Measurements from ENCODE around the gene LDLRAD3. TPM values are rescaled to one million over a fixed set of nuclear protein-coding genes. Genes with fewer than 3 reads are reported as not detected.

The LDLRAD3 gene
- total RNA-seq, 1 donor from 2014 or later = 35.6 TPM

DNA sequence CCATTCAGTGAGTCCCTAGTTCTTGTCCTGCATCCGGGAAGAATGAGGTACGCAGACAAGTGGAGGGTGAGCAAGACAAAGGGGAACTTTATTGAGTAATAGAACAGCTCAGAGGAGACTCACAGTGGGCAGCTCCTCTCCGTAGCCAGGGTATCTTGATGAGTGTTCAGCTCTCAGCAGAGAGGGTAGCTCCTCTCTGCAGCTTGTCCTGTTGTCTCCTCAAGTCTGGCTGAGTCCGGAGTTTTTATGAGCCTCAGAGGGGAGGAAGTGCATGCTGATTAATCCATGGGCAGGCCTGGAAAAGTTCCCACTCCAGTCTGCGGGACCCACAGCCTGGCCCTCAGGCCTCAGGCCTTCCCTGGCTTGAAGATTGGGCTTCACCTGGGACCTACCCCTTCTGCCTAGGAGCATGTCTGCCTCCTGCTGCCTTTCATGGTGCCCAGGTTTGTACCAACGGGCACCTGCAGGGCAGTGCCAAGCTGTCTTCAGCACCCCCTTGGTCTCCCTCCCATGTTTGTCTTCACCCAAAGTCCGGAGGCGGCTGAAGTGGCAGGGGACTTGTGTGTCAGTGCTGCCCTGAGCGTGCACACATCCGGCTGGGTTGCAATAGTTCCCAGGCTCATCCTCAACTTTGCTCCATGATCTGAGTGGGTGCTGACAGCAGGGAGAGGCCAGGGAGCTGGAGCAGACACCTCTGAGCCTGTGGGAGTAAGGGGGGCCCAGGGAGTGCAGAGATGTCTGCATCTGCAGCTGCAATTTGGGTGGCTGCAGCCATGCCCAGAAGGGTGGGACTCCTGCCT is 134.2 kb downstream of the LDLRAD3 start:
- no peak overlapping the region for H3K9ac ChIP-seq
- Mint-ChIP-seq H3K27ac (peak overlapping the region; percentile 97), H3K9me3 (peaks cover 20% of the 10 kb centered on the region), H3K4me3 (no peak overlapping the region), H3K27me3 (ENCODE audit: insufficient read depth, low read depth) (no peaks in the 10 kb centered on the region), H3K4me1 (peaks cover 21% of the 10 kb centered on the region), H3K36me3 (peaks cover 26% of the 10 kb centered on the region)
- H3K36me3 ChIP-seq = no peaks in the 10 kb centered on the region
- peaks cover 17% of the 10 kb centered on the region for H3K4me1 ChIP-seq
- H3K27me3 ChIP-seq = no peaks in the 10 kb centered on the region
- peaks cover 21% of the 10 kb centered on the region for H3F3A ChIP-seq (ENCODE audit: low read depth)
- H2AFZ ChIP-seq (replicated peaks) = no peak overlapping the region
- H4K20me1 ChIP-seq (ENCODE audit: low read depth) = no peaks in the 10 kb centered on the region
- H3K27ac ChIP-seq = peak overlapping the region; percentile 74
- peaks cover 9% of the 10 kb centered on the region for H3K9me3 ChIP-seq (ENCODE audit: low read depth)
- no peak for DNase-seq (ENCODE audit: low spot score)
- no peak overlapping the region for H3K4me3 ChIP-seq
- H3K79me2 ChIP-seq (ENCODE audit: low read depth) = peaks cover 58% of the 10 kb centered on the region
- H3K4me2 ChIP-seq = no peak overlapping the region
- no peak for TF ChIP-seq EZH2phosphoT487 (IDR thresholded peaks at IDR 0.05)
- TF ChIP-seq EZH2 (IDR thresholded peaks at IDR 0.05) = no peak
- TF ChIP-seq, protein P1, sequence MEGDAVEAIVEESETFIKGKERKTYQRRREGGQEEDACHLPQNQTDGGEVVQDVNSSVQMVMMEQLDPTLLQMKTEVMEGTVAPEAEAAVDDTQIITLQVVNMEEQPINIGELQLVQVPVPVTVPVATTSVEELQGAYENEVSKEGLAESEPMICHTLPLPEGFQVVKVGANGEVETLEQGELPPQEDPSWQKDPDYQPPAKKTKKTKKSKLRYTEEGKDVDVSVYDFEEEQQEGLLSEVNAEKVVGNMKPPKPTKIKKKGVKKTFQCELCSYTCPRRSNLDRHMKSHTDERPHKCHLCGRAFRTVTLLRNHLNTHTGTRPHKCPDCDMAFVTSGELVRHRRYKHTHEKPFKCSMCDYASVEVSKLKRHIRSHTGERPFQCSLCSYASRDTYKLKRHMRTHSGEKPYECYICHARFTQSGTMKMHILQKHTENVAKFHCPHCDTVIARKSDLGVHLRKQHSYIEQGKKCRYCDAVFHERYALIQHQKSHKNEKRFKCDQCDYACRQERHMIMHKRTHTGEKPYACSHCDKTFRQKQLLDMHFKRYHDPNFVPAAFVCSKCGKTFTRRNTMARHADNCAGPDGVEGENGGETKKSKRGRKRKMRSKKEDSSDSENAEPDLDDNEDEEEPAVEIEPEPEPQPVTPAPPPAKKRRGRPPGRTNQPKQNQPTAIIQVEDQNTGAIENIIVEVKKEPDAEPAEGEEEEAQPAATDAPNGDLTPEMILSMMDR (IDR thresholded peaks at IDR 0.05) = no peak

DNA sequence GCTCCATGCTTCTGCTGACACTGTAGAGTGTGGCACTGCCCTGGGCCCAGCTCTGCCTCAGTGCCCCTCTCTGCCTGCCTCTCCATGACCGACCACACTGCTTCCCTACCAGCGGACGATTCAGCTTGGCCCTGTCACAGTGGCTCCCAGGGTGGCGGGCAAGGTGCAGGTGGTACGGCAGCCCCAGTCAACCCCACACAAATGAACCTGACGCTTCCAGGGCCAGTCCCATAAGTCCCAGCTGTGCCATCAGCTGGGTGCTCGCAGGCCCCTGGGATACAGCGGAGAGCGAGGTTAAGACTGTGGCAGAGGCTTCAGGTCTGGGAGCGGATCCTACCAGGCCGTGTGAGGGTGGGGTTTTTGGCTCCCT is 134.8 kb downstream of the LDLRAD3 start:
- peaks cover 32% of the 10 kb centered on the region for H3K36me3 Mint-ChIP-seq
- H3K4me1 Mint-ChIP-seq = peaks cover 15% of the 10 kb centered on the region
- Histone ChIP-seq H3K27me3 (no peaks in the 10 kb centered on the region), H3K4me2 (no peak overlapping the region), H3F3A (ENCODE audit: low read depth) (peaks cover 15% of the 10 kb centered on the region), H4K20me1 (ENCODE audit: low read depth) (no peaks in the 10 kb centered on the region), H3K4me1 (peaks cover 11% of the 10 kb centered on the region), H3K79me2 (ENCODE audit: low read depth) (peaks cover 56% of the 10 kb centered on the region), H3K9me3 (ENCODE audit: low read depth) (peaks cover 9% of the 10 kb centered on the region), H3K4me3 (no peak overlapping the region), H2AFZ (replicated peaks) (no peak overlapping the region), H3K36me3 (no peaks in the 10 kb centered on the region), H3K27ac (no peak overlapping the region), H3K9ac (no peak overlapping the region)
- H3K27me3 Mint-ChIP-seq (ENCODE audit: insufficient read depth, low read depth) = no peaks in the 10 kb centered on the region
- H3K9me3 Mint-ChIP-seq = peaks cover 20% of the 10 kb centered on the region
- no peak for DNase-seq (ENCODE audit: low spot score)
- no peak overlapping the region for H3K4me3 Mint-ChIP-seq
- no peak for TF ChIP-seq EZH2 (IDR thresholded peaks at IDR 0.05)
- TF ChIP-seq, protein P1 (IDR thresholded peaks at IDR 0.05) = no peak
- TF ChIP-seq EZH2phosphoT487 (IDR thresholded peaks at IDR 0.05) = no peak
- no peak overlapping the region for H3K27ac Mint-ChIP-seq

DNA sequence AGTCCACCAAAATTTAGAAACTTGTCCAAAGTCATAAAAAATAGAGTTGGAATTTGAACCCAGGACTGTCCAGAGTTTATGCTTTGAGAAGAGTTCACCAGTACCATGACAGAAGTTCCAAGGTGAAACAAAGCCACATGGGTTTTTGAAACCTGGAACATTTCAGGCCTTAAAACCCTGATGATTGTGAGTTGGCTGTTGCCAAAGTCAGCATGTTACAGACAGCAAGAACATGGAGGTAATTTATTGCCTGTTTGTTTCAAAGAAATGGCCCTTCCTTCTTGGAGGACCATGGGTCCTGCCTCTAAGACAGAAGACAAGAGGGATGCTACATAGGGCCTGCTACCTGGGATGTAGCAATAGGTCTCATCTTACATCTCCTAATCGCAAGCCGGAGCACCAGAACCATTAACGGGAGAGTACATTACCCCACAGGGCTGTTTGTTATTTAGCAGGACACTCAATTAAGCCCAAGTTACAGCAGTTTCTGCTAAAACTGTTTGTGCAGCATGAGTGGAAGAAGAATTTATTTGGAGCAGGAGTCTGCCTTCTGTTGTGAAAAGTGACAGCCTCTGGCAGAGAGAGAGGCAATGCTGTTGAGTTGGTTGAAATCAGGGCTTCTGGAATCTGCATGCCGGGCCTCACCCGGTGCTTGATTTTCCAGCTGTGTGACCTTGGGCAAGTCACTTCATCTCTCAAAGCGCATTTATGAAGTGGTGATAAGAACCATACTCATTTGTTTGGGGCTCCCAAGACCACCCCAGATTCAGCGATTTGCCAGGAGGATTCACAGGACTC is 136.2 kb downstream of the LDLRAD3 start:
- H3K4me1 Mint-ChIP-seq = peaks cover 4% of the 10 kb centered on the region

More for the DNA sequence above, 136.2 kb downstream of the LDLRAD3 start:
- H4K20me1 ChIP-seq (ENCODE audit: low read depth) = no peaks in the 10 kb centered on the region
- no peak overlapping the region for H3K4me2 ChIP-seq
- H3K79me2 ChIP-seq (ENCODE audit: low read depth) = peaks cover 43% of the 10 kb centered on the region
- peaks cover 22% of the 10 kb centered on the region for H3K9me3 Mint-ChIP-seq
- peaks cover 37% of the 10 kb centered on the region for H3K36me3 Mint-ChIP-seq
- H3K27me3 ChIP-seq = no peaks in the 10 kb centered on the region
- TF ChIP-seq, protein P1 (IDR thresholded peaks at IDR 0.05) = no peak
- no peak for TF ChIP-seq EZH2phosphoT487 (IDR thresholded peaks at IDR 0.05)
- no peak for TF ChIP-seq EZH2 (IDR thresholded peaks at IDR 0.05)
- no peak overlapping the region for H3K27ac Mint-ChIP-seq
- H3K9ac ChIP-seq = no peak overlapping the region
- H3K4me3 ChIP-seq = no peak overlapping the region
- peaks cover 9% of the 10 kb centered on the region for H3K9me3 ChIP-seq (ENCODE audit: low read depth)
- DNase-seq (ENCODE audit: low spot score) = no peak
- no peak overlapping the region for H2AFZ ChIP-seq (replicated peaks)
- peaks cover 7% of the 10 kb centered on the region for H3K4me1 ChIP-seq
- peaks cover 5% of the 10 kb centered on the region for H3K36me3 ChIP-seq
- no peaks in the 10 kb centered on the region for H3K27me3 Mint-ChIP-seq (ENCODE audit: insufficient read depth, low read depth)
- H3F3A ChIP-seq (ENCODE audit: low read depth) = peaks cover 12% of the 10 kb centered on the region
- no peak overlapping the region for H3K27ac ChIP-seq
- H3K4me3 Mint-ChIP-seq = no peak overlapping the region
